GM18870 (cell line): ENCODE results near the gene INTS11.
"Not testable (repeated sequence)": the region's sequence is repeated elsewhere in the genome, so short reads cannot be mapped to it uniquely, and the experiment has no call there.

Source experiments
- ATAC-seq: cut with Tn5 transposase; IDR thresholded peaks from one replicate; pipeline ENCODE4 v1.9.1; 2021; ENCODE audit warnings: moderate library complexity; ENCODE audit not compliant: unreplicated experiment

The INTS11 gene

DNA sequence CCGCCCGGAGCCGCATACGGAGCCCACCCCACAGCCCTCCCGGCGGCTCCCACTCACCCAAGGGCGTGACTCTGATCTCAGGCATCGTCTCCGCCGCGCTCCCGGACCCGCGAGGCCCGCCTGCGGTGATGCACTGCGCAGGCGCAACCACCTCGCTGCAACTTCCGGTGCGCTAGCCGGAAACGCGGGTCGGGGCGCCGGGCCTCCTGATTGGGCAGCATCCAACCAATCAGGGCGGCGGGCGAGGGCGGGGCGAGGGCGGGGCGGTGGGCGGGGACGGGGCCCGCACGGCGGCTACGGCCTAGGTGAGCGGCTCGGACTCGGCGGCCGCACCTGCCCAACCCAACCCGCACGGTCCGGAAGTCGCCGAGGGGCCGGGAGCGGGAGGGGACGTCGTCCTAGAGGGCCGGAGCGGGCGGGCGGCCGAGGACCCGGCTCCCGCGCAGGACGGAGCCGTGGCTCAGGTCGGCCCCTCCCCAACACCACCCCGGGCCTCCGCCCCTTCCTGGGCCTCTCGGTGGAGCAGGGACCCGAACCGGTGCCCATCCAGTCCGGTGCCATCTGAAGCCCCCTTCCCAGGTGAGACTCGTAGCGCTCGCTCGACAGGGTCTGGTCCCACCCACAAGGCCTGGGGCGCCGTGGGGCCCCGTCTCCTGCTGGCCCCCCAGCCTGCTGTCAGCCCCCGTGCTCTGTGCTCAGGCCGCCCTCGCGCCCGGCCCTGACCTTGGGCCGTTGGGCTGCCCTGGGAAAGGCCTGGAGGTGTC, at the start of gene INTS11, which contains the start of gene CPTP:
Gene INTS11, minus strand, starts transcription at position 137 of the 764 bp plus-strand sequence. Its CDS starts 52 bp downstream, at position 85.
Gene CPTP, plus strand, starts transcription at position 279 of the 764 bp plus-strand sequence. CDS start 2,109 bp downstream, outside the sequence.
- peak; percentile 57 for ATAC-seq

DNA sequence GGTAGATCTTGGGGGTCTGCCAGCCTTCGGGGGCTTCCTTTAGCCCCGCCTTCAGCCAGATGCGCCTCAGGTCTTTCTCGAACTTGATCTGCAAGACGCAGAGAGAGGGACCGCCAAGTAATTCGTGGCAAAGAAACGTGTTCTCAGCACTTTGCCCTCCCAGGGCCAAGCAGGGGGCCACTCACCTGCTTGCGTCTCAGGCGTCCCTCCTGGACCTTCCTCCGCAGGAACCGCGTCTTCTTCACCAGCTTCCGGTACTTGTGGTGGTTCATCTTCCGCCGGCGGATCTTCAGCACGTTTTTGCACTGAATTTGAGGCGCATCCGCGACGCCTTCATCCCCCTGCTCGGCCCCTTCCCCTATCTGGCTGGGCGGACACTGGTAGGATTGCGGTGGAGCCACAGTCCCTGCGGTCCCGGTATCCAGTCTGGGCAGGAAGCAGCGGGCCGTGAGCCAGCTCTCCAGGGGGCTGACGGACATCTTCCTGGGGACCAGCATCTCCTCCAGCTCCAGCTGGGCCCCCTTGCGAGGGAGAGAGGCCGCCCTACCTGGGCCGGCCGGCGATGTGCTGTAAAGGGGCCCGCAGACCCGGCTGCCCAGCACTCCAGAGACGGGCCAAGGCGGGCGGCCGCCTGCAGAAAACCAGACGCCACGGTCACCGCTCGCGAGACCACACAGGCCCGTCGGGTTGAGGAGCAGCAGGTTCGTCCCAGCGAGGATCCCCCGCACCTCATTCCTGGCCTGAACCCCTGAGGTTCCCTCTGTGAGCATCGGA, 49.5 kb upstream of the INTS11 start:
- no peak for ATAC-seq

DNA sequence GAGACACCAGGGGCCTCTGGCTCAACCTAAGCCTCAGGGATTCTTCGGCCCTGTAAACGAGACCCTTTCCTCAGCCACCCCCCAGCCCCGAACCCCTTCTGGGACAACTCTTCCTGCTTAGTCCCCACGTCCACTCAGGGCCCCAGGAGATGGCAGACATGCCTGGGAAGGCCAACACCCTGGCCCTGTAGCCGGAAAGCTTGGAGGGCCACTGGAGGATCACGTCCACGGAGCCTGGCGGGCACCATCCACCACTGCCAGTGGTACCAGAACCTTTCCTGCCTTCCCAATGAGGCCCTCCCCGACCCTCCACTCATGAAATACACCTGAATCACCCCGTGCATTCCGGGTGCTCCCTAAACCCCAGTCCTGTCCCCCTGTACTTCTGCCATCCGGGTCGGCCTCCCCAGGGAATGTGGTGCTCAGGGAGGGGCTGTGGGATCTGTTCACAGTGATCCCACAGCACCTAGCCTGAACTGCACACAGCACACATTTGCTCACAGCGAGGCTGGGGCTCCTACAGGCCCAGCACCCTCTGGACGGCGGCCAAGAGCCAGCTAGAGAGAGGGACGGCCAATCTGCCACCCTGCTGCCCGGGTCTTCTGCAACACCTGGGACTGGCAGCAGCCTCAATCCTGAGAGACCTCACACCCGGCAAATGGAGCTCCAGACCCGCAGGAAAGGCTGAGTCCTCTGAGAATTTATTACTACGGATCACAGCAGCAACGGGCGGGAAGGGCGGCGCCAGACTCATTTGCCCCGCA, 48.8 kb upstream of the INTS11 start:
- no peak for ATAC-seq

DNA sequence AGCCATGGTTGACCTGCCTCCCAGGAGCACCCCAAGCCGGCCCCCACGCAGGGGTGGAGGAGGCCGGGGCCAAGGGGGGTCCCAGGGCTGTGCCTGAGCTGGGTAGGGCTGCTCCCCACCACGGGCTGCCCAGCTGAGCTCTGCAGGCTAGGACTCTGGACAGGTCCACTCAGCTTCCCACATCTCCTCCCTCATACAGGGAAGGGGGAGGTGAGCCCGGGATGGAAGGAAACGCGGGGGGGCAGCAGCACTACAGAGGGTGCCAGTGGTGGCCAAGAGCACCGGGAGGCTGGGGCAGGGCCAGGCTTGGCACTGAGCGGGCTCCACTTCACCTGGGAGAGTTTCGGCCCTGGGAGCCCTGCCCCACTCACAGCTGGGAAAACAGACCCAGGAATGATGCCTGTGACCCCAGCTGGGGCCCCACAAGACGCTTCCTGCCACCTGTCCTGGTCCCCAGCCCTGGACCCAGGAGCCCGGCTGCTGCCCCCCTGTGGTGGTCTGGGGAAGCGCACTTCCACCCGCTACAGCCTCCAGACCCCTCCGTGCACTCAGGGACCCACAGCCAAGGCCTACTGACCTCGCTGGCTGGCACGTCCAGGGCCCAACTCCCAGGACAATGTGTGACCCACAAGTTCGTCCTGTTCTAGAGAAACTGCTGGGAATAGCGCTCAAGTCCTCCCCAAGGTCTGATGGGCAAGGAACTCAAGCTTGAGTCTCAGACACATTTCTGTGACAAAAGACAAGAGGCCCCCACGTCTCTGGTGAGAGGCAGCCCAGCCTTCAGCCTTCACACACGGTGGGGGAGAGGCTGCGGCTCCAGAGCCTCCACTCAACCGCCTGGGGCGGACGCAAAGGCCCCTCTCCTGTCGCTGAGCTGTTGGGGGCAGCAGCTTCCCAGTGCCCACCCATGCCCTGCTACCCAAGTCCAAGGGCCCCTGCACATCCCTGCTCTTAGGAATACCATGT, 47.6 kb upstream of the INTS11 start:
- no peak for ATAC-seq

DNA sequence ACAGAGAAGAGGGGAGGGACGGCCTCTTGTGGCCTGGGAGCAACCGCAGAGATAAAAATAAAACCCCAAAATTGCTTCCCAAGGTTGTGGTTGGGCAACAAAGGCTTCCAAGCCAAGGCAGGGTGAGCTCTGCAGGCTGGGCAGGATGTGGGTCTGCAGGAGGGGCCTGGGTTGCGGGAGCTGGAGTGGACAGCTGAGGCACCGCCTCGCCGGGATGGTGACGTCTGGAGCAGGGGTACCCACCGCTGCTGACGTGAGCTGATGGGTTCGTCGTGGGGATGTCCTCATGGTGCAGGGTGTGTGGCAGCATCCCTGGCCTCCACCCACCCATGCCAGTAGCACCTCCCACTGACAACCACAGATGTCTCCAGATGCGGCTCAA, 46.9 kb upstream of the INTS11 start:
- ATAC-seq, result no peak

DNA sequence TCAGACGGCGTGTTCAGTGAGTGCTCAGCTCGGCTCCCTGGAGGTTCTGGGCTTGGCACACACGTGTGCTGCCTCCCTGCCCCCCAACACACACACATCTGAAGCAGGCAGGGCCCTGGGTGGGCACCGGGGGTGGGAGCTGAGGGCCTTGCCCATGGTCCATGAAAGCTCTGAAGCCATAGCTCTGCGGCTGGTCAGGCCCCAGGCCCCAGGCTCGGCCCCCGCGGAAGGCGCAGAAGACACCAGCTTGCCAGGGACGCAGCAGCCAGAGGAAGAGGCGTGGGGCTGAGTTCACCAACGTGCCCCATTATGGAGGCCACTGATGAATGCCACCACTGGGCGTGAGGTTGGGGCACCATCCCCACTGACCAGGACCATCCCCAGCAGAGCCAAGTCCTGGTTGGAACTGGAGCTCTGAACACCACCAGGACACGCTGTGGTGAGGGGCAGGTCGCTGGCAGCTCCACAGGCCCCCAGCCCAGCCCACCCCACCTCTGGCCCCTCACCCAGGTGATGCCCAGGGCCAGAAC, 46.4 kb upstream of the INTS11 start:
- ATAC-seq, result no peak

DNA sequence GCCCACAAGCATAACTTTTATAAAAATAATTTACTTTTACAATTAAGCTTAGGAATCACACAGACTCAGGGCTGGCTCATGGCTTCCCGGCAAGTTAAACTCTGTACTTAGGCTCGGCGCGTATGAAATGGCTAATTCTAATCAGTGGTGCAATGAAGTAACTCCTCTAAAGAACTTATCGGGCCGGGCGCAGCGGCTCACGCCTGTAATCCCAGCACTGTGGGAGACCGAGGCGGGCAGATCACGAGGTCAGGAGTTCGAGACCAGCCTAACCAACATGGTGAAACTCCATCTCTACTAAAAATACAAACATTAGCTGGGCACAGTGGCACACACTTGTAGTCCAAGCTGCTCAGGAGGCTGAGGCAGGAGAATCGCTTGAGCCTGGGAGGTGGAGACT, 45.6 kb upstream of the INTS11 start:
- ATAC-seq, result not testable (repeated sequence)

DNA sequence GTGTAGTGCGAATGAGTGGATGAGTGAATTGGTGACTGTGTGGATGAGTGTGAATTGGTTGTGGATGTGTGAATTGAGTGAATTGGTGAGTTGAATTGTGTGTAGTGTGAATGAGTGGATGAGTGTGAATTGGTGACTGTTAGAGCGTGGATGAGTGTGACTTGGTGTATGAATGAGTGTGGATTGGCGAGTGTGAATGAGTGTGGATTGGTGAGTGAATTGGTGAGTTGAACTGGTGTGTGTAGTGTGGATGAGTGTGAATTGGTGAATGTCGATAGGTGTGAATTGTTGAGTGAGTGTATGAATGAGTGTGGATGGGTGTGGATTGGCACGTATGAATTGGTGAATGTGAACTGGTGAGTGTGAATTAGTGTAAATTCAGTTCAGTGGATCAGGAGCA, 42.9 kb upstream of the INTS11 start:
- ATAC-seq, result no peak

DNA sequence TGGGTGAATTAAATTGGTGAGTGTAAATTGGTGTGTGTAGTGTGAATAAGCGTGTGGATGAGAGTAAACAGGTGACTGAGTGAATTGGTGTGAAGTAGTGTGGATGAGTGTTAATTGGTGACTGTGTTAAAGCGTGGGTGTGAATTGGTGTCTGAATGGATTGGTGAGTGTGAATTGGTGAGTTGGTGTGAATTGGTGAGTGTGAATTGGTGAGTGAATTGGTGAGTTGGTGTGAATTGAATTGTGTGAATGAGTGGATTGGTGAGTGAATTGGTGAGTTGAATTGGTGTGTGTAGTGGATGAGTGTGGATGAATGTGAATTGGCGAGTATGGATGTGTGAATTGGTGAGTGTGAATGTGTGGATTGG, 42.2 kb upstream of the INTS11 start:
- ATAC-seq, result no peak

DNA sequence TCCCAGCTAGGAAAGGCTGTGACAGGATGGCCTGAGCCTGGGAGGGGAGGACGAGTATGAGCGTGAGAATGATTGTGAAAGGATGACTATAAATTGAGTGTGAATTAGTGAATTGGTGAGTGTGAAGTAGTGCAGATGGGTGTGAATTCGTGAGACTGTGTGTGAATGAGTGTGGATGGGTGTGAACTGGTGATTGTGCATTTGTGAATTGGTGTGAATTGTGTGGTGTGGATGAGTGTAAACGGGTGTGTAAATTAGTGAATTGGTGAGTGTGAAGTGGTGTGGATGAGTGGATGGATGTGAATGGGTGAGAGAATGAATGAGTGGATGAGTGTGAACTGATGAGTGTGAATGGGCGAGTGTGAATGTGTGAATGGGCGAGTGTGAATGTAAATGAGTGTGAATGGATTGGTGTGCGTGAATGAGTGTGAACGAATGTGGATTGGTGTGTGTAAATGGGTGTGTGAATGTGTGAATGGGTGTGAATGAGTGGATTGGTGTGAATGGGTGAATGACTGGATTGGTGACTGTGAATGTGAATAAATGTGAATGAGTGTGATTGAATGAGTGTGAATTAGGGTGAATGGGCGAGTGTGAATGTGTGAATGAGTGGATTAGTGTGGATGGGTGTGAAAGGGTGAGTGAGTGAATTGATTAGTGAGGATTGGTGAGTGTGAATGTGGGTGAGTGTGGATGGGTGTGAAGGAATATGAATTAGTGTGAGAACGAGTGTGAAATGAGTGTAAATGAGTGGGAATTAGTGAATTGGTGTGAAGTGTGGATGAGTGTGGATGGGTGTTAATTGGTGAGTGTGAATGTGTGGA, 41.6 kb upstream of the INTS11 start:
- ATAC-seq, result no peak

DNA sequence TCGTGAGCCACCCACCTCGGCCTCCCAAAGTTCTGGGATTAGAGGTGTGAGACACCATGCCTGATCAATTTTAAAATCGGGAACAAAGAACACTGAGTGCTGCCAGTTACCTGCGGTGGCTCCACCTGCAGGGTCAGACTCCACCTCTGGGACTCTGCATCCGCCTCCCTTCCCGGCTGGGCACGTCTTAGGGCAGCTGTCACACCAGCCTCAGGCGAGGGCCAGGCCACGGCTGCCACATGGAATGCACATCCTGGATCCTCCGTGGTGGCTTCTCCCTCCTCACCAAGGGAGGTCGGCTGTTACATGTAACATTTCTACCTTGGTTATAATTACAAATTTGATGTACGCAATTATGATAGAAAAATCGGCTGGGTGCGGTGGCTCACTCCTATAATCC, 39.8 kb upstream of the INTS11 start:
- ATAC-seq, result no peak

DNA sequence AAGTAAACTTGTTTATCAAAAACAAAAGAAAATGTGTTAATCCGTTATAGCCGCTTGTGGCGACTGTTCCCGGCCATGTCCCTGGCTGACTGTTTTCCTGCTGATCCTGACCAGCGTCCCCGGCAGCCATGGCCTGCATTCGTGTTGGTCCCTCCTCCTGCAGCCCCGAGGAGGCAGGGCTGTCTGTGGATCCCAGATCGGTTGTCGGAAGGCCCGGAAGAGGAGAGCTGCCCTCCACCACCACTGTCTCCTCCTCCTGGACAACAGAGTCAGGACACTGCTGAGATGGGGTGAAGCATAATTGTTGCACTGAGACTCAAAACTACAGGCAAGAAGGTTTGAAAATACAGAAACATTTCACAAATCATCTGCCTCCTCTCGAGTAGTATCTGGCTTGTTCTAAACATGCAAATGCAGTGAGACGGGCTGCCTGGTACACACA, 37.5 kb upstream of the INTS11 start:
- ATAC-seq, result no peak

DNA sequence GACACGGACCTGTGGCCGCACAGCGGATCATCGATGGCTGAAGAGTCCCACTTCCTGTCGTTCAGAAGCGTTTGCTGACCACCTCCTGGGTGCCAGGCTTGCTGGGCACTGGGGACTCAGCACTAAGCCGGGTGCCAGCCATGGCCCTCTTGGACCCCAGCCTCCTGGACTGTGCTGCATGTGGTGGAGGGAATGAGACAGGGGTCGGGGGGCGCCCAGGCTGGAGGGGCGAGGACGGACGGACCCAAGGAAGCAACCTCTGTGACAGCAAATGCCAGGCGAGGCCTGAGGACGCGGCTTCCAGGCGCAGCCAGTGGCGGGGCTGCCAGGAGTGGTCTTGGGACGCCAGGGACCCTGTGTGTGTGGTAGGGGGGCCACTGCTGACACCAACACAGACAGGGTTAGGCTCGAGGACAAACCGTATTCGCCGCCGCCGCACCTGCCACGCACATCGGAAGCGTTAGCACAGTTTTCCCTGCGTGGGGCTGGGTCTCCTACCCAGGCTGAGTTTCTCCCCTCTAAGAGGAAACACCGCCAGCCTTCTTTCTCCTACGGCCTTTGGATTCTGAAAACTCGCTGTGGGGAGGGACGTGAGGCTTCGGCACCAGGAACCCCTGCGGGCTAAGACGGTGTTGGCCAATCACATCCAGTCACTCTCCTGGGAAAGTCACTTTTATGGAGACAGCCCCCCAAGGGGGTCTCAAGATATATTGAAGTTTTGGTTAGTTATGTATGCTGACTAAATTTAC, 36.9 kb upstream of the INTS11 start:
- no peak for ATAC-seq

DNA sequence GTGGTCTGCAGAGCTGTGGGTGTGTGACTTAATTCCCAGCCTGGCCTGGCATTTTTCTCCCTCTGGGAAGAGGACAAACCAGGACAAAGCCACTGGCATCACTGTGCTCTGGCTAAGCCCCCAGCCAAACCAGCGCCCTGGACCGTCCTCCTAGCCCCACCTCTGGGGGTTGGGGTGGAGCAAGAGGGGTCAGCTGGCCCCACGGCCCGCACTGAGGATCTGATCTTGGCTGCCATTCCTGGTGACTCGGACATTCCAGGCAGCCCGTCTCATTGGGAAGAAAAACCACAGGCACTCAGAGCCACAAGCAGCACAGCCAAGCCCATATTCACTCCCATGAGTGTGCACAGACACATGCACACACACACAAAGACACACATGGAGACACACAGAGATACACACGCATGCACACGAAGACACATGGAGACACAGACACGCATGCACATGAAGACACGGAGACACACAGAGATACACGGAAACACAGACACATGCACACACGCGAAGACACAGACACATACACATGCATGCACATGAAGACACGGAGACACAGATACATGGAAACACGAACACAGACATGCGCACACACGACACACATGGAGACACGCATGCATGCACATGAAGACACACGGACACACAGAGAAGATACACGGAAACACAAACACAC, 36.2 kb upstream of the INTS11 start:
- no peak for ATAC-seq

DNA sequence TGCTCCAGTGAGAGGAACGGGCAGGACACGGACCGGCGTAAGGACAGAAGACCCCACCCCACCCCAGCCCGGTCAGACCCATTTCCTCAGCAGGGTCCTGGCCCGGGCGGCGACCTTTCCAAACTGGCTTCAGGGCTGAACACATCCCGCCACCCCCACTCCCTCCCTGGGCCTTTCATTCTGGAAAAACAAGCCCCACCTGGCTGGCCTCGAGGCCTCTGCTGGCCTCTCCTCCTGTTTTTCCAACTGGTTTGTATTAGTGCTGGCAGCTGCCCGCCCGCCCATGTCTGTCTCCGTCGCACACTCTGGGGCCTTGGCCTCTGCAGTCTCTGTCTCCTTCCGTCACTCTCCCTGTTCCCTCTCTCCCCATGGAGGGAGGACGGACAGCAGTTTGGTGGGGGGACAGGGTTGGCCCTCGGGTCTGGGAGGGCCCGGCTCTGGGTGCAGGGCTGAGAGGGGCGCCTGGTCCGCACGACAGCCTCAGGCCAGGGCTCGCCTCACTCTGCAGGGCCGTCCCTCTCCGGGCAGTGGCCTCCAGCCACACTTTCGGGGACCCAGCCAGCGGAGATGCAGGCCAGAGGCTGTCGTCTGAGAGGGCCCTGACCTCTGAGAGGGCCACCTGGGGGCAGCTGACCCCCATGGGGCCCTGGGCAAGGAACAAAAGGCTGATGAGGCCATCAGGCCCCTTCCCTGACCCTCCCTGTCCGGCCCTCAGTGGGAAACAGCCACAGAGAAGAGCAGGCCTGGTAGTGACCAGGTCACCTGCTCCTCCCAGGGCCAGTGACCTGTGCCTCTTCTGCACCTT, 35.4 kb upstream of the INTS11 start:
- no peak for ATAC-seq

DNA sequence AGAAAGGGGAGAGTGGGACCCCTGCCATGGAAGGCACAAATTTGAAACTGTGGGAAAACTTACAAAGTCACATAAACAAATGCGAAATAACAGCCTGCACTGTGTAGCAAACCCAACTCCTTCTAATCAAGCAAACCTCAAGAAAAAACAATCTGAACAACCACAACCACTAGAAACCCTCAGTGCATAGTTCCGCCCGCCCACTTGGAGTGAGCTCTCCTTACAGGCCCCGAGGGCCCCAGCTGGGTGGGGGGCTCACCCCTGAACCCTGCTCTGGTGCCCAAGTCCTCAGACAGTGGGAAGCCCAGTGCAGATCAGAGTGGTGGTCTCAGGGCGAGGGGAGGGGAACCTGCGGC, 34.8 kb upstream of the INTS11 start:
- ATAC-seq, result no peak
